A549 treated with CORT108297 at 1 μM for 4 hours (cell line): ENCODE results near the gene CTAGE1. TPM values are rescaled to one million over a fixed set of nuclear protein-coding genes. Genes with fewer than 3 reads are reported as not detected.

Experiments used
- total RNA-seq: library from RNA; stranded (reverse); fragments of 200-300 nt; extraction: Qiagen RNA extraction; gene quantifications from 5 replicates; pipeline ENCODE4 v1.2.3, GENCODE V29; 2022

Gene CTAGE1, protein sequence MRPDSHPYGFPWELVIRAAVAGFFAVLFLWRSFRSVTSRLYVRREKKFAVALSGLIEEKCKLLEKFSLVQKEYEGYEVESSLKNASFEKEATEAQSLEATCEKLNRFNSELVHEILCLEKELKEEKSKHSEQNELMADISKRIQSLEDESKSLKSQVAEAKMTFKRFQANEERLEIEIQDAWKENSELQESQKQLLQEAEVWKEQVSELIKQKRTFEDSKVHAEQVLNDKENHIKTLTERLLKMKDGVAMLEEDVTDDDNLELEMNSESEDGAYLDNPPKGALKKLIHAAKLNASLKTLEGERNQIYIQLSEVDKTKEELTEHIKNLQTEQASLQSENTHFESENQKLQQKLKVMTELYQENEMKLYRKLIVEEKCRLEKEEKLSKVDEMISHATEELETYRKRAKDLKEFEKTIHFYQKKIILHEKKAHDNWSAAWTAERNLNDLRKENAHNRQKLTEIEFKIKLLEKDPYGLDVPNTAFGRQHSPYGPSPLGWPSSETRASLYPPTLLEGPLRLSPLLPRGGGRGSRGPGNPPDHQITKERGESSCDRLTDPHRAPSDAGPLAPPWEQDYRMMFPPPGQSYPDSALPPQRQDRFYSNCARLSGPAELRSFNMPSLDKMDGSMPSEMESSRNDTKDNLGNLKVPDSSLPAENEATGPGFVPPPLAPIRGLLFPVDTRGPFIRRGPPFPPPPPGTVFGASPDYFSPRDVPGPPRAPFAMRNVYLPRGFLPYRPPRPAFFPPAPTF
- 0.05 TPM in 1 of 5 replicates, not detected in the others for total RNA-seq

GRCh38 chr18:22417496-22418188 lies at the start of gene CTAGE1:
CTAGE1 (minus strand) TSS chr18:22417915; CDS start chr18:22417811, 104 bp downstream.

Other genes starting within 250 kb of the CTAGE1 start
- gene GATA6, start 248.3 kb downstream of the CTAGE1 start, total RNA-seq = 1.8 to 2.6 TPM (median 2.4 TPM) in 5 replicates